Measurements from ENCODE around the gene DNAJC6. TPM values are rescaled to one million over a fixed set of nuclear protein-coding genes. Genes with fewer than 3 reads are reported as not detected.

Gene DNAJC6
- total RNA-seq, 1 donor from 2014 or later: 16.7 TPM

- H3K36me3 Mint-ChIP-seq (ENCODE audit: low read depth): peaks cover 25% of the 10 kb centered on the region
- H3K9me3 Mint-ChIP-seq (ENCODE audit: low read depth): no peaks in the 10 kb centered on the region
- H3K4me3 Mint-ChIP-seq (ENCODE audit: unreplicated experiment): no peak overlapping the region
- no peaks in the 10 kb centered on the region for H3K27me3 Mint-ChIP-seq (ENCODE audit: low read depth)
- TF ChIP-seq, protein P1, sequence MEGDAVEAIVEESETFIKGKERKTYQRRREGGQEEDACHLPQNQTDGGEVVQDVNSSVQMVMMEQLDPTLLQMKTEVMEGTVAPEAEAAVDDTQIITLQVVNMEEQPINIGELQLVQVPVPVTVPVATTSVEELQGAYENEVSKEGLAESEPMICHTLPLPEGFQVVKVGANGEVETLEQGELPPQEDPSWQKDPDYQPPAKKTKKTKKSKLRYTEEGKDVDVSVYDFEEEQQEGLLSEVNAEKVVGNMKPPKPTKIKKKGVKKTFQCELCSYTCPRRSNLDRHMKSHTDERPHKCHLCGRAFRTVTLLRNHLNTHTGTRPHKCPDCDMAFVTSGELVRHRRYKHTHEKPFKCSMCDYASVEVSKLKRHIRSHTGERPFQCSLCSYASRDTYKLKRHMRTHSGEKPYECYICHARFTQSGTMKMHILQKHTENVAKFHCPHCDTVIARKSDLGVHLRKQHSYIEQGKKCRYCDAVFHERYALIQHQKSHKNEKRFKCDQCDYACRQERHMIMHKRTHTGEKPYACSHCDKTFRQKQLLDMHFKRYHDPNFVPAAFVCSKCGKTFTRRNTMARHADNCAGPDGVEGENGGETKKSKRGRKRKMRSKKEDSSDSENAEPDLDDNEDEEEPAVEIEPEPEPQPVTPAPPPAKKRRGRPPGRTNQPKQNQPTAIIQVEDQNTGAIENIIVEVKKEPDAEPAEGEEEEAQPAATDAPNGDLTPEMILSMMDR (IDR thresholded peaks at IDR 0.05): no peak
- no peak overlapping the region for H3K27ac Mint-ChIP-seq (ENCODE audit: unreplicated experiment)
- H3K4me1 Mint-ChIP-seq (ENCODE audit: low read depth): peaks cover 12% of the 10 kb centered on the region
- DNase-seq (ENCODE audit: low spot score): no peak
Measured at GRCh38 chr1:65388908-65389695, 79.8 kb downstream of the DNAJC6 start.

DNA sequence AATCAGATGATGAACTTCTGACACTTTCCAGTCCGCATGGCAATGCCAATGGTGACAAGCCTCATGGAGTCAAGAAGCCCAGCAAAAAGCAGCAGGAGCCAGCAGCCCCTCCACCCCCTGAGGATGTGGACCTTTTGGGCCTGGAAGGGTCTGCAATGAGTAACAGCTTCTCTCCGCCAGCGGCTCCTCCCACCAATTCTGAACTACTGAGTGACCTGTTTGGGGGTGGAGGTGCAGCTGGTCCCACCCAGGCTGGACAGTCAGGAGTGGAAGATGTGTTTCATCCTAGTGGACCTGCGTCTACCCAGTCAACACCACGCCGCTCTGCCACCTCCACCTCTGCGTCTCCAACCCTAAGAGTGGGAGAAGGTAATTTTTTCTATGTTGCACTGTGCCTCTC lies 83.2 kb downstream of the DNAJC6 start:
- H3K9me3 Mint-ChIP-seq (ENCODE audit: low read depth): no peaks in the 10 kb centered on the region

DNA sequence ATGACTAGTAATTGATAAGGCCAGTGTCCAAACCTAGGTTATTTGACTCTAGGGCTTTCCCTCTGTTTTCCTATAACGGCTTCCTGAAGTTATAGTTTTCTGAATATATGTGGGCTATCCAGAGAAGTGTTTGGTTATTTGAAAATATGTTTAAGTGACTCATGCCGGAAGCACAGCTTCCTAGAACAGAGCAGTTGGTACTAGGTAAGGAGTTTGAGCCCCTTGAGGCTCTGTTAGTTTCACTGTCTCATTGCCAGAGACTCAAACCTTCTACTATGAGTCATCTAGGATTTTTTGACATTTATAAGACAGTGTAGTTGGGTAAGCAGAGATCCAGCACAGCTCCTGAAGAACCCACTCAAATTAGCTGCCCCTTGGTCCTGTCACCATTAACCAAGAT lies 84.0 kb downstream of the DNAJC6 start:
- Mint-ChIP-seq H3K4me1 (ENCODE audit: low read depth) (peaks cover 12% of the 10 kb centered on the region), H3K27ac (ENCODE audit: unreplicated experiment) (no peak overlapping the region), H3K36me3 (ENCODE audit: low read depth) (peaks cover 24% of the 10 kb centered on the region), H3K4me3 (ENCODE audit: unreplicated experiment) (no peak overlapping the region), H3K9me3 (ENCODE audit: low read depth) (no peaks in the 10 kb centered on the region), H3K27me3 (ENCODE audit: low read depth) (no peaks in the 10 kb centered on the region)
- TF ChIP-seq, protein P1 (IDR thresholded peaks at IDR 0.05): no peak
- DNase-seq (ENCODE audit: low spot score): no peak

More for the DNA sequence above, 83.2 kb downstream of the DNAJC6 start:
- Mint-ChIP-seq H3K4me3 (ENCODE audit: unreplicated experiment) (no peak overlapping the region), H3K36me3 (ENCODE audit: low read depth) (peaks cover 26% of the 10 kb centered on the region), H3K4me1 (ENCODE audit: low read depth) (peaks cover 12% of the 10 kb centered on the region), H3K27me3 (ENCODE audit: low read depth) (no peaks in the 10 kb centered on the region), H3K27ac (ENCODE audit: unreplicated experiment) (no peak overlapping the region)
- DNase-seq (ENCODE audit: low spot score): no peak
- TF ChIP-seq, protein P1 (IDR thresholded peaks at IDR 0.05): no peak

- Mint-ChIP-seq H3K9me3 (ENCODE audit: low read depth) (no peaks in the 10 kb centered on the region), H3K36me3 (ENCODE audit: low read depth) (peaks cover 29% of the 10 kb centered on the region), H3K27ac (ENCODE audit: unreplicated experiment) (no peak overlapping the region), H3K4me3 (ENCODE audit: unreplicated experiment) (no peak overlapping the region), H3K4me1 (ENCODE audit: low read depth) (peaks cover 12% of the 10 kb centered on the region), H3K27me3 (ENCODE audit: low read depth) (no peaks in the 10 kb centered on the region)
- no peak for DNase-seq (ENCODE audit: low spot score)
- TF ChIP-seq, protein P1 (IDR thresholded peaks at IDR 0.05): no peak
Measured at GRCh38 chr1:65393928-65394327, 84.6 kb downstream of the DNAJC6 start.

DNA sequence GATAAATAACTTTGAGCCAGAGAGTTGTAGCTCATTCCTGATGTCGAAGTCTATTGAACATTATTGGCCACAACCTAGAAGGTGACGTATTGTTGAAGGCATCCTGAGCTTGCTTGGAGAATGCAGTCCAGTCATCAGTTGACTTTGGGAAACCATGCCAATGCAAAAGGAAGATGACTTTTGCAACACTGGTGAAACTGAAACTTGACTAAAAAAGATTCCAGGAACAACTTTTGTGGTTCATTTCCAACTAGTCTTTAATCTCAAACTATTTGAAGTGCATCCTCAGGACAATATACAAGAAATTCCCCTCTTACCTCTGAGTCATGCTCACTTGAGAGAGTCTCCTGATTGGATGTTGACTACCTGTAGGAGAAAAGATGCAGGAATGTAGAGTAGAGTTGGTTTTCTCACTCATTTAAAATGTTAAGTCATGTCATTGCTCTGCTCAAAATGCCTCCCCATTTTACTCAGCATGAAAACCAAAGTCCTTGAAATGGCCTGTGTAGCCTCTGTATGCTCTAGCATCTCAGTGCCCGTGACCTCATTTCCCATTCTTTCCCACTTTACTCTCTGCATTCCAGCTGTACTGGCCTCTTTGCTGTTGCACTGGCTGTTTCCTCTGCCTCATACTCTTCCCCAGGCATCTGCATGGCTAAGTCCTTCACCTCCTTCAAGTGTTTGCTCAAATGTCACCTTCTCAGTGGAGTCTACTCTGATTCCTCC lies 86.7 kb downstream of the DNAJC6 start:
- H3K36me3 Mint-ChIP-seq (ENCODE audit: low read depth): peaks cover 26% of the 10 kb centered on the region
- TF ChIP-seq, protein P1 (IDR thresholded peaks at IDR 0.05): no peak
- no peak overlapping the region for H3K27ac Mint-ChIP-seq (ENCODE audit: unreplicated experiment)
- DNase-seq (ENCODE audit: low spot score): no peak
- peaks cover 12% of the 10 kb centered on the region for H3K4me1 Mint-ChIP-seq (ENCODE audit: low read depth)
- H3K4me3 Mint-ChIP-seq (ENCODE audit: unreplicated experiment): no peak overlapping the region
- no peaks in the 10 kb centered on the region for H3K27me3 Mint-ChIP-seq (ENCODE audit: low read depth)
- no peaks in the 10 kb centered on the region for H3K9me3 Mint-ChIP-seq (ENCODE audit: low read depth)
